BE2C (cell line): Measurements from ENCODE around the gene BNIPL.

ENCODE experiments used
- DNase-seq: peaks from one replicate; pipeline ENCODE4 v3.0.0-alpha.2; 2020
- H3K27me3 ChIP-seq: fragments of 250-450 bp; sonication (Bioruptor Pico); 2 replicates; pipeline ENCODE4 v1.5.1; 2020; ENCODE audit warnings: mild to moderate bottlenecking
- H3K36me3 ChIP-seq: fragments of 250-450 bp; sonication (Bioruptor Pico); 2 replicates; pipeline ENCODE4 v1.5.1; 2020; ENCODE audit warnings: mild to moderate bottlenecking
- H3K4me1 ChIP-seq: fragments of 250-450 bp; sonication (Bioruptor Pico); 2 replicates; pipeline ENCODE4 v1.5.1; 2020
- H3K4me3 ChIP-seq: 2 replicates; pipeline ENCODE4 v1.5.1; 2011; ENCODE audit warnings: low read depth, low read length
- H3K9me3 ChIP-seq: fragments of 250-450 bp; sonication (Bioruptor Pico); 2 replicates; pipeline ENCODE4 v1.5.1; 2020
- CTCF ChIP-seq: IDR thresholded peaks from 2 replicates; pipeline ENCODE4 v1.5.1; 2012; ENCODE audit warnings: mild to moderate bottlenecking, low read depth, low read length

Gene BNIPL

GRCh38 chr1:151072224-151072623 is 35.8 kb downstream of the BNIPL start:
- TF ChIP-seq CTCF, result no peak

GRCh38 chr1:151085953-151086559 is 49.7 kb downstream of the BNIPL start:
- no peak for DNase-seq
- H3K4me3 ChIP-seq, result no peak overlapping the region
- no peaks in the 10 kb centered on the region for H3K9me3 ChIP-seq
- H3K27me3 ChIP-seq, result no peaks in the 10 kb centered on the region
- no peaks in the 10 kb centered on the region for H3K4me1 ChIP-seq
- H3K36me3 ChIP-seq, result no peaks in the 10 kb centered on the region
- no peak for TF ChIP-seq CTCF

More at GRCh38 chr1:151072224-151072623, 35.8 kb downstream of the BNIPL start:
- Histone ChIP-seq H3K4me3 (no peak overlapping the region), H3K36me3 (peaks cover 37% of the 10 kb centered on the region), H3K4me1 (no peaks in the 10 kb centered on the region; the same call in 1 of the 2 replicates), H3K9me3 (no peaks in the 10 kb centered on the region), H3K27me3 (no peaks in the 10 kb centered on the region)
- DNase-seq, result no peak
